Astrocyte of the cerebellum (primary cell): ENCODE results near the gene STAT6.

Experiments
- DNase-seq: peaks from one replicate; pipeline ENCODE4 v3.0.0-alpha.2; 2011; ENCODE audit warnings: low read depth
- H3K4me3 ChIP-seq: 2 replicates; pipeline ENCODE4 v1.5.1; 2011; ENCODE audit warnings: mild to moderate bottlenecking, low read depth, low read length, moderate library complexity
- in situ Hi-C: cut with HindIII; loops from 2 replicates; pipeline ENCODE4 v1.10.0; 2017; ENCODE audit warnings: low sequenced_read_pairs
- TF ChIP-seq, protein P1 (sequence below): IDR thresholded peaks from 2 replicates; pipeline ENCODE4 v1.5.1; 2012; ENCODE audit warnings: low read length, low read depth, moderate library complexity, mild to moderate bottlenecking; ENCODE audit errors: missing control alignments

STAT6 gene

DNA sequence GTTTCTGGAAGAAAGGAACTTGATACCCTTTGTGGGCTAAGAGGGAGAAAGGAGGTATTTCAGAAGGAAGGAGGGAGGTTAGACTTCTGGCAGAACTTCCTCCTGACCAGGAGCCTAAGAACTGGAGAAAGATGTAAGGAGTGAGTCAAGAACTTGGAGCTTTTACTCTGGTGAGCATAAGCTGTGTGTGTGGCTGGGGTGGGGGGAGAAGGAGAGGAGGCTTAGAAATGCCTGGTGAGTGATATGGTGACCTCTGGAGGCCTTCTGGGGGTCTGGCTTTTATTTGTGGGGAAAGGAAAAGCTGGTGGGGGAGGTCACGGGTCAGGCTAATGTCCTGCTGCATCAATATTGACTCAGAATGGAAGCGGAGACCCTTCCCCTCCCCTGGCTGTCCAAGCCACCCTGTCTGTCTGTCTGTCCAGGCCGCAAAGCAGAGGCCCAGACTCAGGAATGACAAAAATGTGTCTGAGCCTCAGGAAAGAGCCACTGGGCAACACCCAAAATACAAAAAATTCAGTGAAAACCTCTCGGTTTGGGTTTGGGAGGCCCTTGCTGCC lies 21.9 kb upstream of the STAT6 start:
- no peak for DNase-seq
- peak overlapping the region; percentile 90 for H3K4me3 ChIP-seq
- TF ChIP-seq, protein P1, sequence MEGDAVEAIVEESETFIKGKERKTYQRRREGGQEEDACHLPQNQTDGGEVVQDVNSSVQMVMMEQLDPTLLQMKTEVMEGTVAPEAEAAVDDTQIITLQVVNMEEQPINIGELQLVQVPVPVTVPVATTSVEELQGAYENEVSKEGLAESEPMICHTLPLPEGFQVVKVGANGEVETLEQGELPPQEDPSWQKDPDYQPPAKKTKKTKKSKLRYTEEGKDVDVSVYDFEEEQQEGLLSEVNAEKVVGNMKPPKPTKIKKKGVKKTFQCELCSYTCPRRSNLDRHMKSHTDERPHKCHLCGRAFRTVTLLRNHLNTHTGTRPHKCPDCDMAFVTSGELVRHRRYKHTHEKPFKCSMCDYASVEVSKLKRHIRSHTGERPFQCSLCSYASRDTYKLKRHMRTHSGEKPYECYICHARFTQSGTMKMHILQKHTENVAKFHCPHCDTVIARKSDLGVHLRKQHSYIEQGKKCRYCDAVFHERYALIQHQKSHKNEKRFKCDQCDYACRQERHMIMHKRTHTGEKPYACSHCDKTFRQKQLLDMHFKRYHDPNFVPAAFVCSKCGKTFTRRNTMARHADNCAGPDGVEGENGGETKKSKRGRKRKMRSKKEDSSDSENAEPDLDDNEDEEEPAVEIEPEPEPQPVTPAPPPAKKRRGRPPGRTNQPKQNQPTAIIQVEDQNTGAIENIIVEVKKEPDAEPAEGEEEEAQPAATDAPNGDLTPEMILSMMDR = no peak
- in situ Hi-C loops = loop anchor here (5.0 kb wide), 1 partner anchor 39 kb away; no protein-coding TSS in a partner anchor

- in situ Hi-C loops = loop anchor here (5.0 kb wide), 1 partner anchor 40 kb away; no protein-coding TSS in a partner anchor
- H3K4me3 ChIP-seq = peak overlapping the region; percentile 90
- DNase-seq = no peak
- TF ChIP-seq, protein P1 = no peak
Measured at GRCh38 chr12:57131896-57132744, 21.0 kb upstream of the STAT6 start.

GRCh38 chr12:57130941-57131340 lies 19.8 kb upstream of the STAT6 start:
- no peak for DNase-seq
- TF ChIP-seq, protein P1 = no peak
- peak overlapping the region; percentile 90 for H3K4me3 ChIP-seq
- in situ Hi-C loops = loop anchor here (5.0 kb wide), 1 partner anchor 41 kb away; no protein-coding TSS in a partner anchor

GRCh38 chr12:57129889-57130288 lies 18.7 kb upstream of the STAT6 start:
- DNase-seq = no peak
- in situ Hi-C loops = loop anchor here (5.0 kb wide), 1 partner anchor 42 kb away; no protein-coding TSS in a partner anchor
- TF ChIP-seq, protein P1 = no peak
- H3K4me3 ChIP-seq = peak overlapping the region; percentile 90

GRCh38 chr12:57129321-57129842 lies 18.2 kb upstream of the STAT6 start:
- H3K4me3 ChIP-seq = peak overlapping the region; percentile 90
- TF ChIP-seq, protein P1 = no peak
- DNase-seq = no peak
- in situ Hi-C loops = no loop called here

- no peak for DNase-seq
- H3K4me3 ChIP-seq = peak overlapping the region; percentile 90
- in situ Hi-C loops = no loop called here
- TF ChIP-seq, protein P1 = no peak
Measured at GRCh38 chr12:57128519-57129247, 17.5 kb upstream of the STAT6 start.
